ENCODE data around the gene PLA2G12A. TPM values are rescaled to one million over a fixed set of nuclear protein-coding genes. Genes with fewer than 3 reads are reported as not detected.

Gene PLA2G12A
- total RNA-seq, 1 experiment from 2014 or later: 20.7 TPM

DNA sequence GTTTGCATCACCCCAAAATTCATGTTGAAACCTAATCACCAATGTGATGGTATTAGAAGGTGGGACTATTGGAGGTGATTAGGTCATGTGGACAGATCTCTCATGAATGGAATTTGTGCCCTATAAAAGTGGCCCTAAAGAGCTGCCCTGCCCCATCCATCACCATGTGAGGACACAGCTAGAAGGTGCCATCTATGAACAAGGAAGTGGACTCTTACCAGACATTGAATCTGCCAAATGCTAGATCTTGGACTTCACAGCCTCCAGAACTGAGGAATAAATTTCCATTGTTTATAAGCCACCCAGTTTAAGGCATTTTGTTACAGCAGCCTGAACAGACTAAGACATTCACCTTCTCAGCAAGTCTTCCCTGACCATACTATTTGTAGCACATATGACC is 7.5 kb downstream of the PLA2G12A start:
- in situ Hi-C loops (cut with HindIII; ENCODE audit: low pct_unique_long_range_greater_than_20kb, low sequenced_read_pairs) (no loop called here), intact Hi-C loops (cut with micrococcal nuclease; ENCODE audit: unreplicated experiment) (no loop called here)
- no peaks in the 10 kb centered on the region for H3K36me3 ChIP-seq (ENCODE audit: control insufficient read depth, insufficient read depth, low read length)
- CTCF ChIA-PET: no interaction called here
- no peak overlapping the region for H3K27ac ChIP-seq (ENCODE audit: low read length)
- TF ChIP-seq POLR2AphosphoS5 (IDR thresholded peaks at IDR 0.05; ENCODE audit: low read depth, low read length): no peak
- no peak for TF ChIP-seq SIN3A (IDR thresholded peaks at IDR 0.05; ENCODE audit: borderline replicate concordance, insufficient read depth, low read depth, low read length)
- TF ChIP-seq, protein P1, sequence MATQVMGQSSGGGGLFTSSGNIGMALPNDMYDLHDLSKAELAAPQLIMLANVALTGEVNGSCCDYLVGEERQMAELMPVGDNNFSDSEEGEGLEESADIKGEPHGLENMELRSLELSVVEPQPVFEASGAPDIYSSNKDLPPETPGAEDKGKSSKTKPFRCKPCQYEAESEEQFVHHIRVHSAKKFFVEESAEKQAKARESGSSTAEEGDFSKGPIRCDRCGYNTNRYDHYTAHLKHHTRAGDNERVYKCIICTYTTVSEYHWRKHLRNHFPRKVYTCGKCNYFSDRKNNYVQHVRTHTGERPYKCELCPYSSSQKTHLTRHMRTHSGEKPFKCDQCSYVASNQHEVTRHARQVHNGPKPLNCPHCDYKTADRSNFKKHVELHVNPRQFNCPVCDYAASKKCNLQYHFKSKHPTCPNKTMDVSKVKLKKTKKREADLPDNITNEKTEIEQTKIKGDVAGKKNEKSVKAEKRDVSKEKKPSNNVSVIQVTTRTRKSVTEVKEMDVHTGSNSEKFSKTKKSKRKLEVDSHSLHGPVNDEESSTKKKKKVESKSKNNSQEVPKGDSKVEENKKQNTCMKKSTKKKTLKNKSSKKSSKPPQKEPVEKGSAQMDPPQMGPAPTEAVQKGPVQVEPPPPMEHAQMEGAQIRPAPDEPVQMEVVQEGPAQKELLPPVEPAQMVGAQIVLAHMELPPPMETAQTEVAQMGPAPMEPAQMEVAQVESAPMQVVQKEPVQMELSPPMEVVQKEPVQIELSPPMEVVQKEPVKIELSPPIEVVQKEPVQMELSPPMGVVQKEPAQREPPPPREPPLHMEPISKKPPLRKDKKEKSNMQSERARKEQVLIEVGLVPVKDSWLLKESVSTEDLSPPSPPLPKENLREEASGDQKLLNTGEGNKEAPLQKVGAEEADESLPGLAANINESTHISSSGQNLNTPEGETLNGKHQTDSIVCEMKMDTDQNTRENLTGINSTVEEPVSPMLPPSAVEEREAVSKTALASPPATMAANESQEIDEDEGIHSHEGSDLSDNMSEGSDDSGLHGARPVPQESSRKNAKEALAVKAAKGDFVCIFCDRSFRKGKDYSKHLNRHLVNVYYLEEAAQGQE (IDR thresholded peaks at IDR 0.05; ENCODE audit: insufficient read depth in 1 of 2, low read depth in 2 of 2, low read length in 1 of 2): no peak
- TF ChIP-seq TCF7L2 (IDR thresholded peaks at IDR 0.05; ENCODE audit: low read depth, low read length): no peak
- TF ChIP-seq, protein P2, sequence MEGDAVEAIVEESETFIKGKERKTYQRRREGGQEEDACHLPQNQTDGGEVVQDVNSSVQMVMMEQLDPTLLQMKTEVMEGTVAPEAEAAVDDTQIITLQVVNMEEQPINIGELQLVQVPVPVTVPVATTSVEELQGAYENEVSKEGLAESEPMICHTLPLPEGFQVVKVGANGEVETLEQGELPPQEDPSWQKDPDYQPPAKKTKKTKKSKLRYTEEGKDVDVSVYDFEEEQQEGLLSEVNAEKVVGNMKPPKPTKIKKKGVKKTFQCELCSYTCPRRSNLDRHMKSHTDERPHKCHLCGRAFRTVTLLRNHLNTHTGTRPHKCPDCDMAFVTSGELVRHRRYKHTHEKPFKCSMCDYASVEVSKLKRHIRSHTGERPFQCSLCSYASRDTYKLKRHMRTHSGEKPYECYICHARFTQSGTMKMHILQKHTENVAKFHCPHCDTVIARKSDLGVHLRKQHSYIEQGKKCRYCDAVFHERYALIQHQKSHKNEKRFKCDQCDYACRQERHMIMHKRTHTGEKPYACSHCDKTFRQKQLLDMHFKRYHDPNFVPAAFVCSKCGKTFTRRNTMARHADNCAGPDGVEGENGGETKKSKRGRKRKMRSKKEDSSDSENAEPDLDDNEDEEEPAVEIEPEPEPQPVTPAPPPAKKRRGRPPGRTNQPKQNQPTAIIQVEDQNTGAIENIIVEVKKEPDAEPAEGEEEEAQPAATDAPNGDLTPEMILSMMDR (IDR thresholded peaks at IDR 0.05): no peak
- no TSS peak for BruUV-seq (replicated peaks)
- POLR2A ChIA-PET: no interaction called here
- ATAC-seq (no peak), DNase-seq (ENCODE audit: low read depth, low spot score) (no peak)
- H3K4me1 ChIP-seq (ENCODE audit: control insufficient read depth, insufficient read depth, low read length): no peaks in the 10 kb centered on the region
- H3K4me3 ChIP-seq (ENCODE audit: low read depth in 2 of 2, low read length in 2 of 2): no peak overlapping the region
- no peaks in the 10 kb centered on the region for H3K27me3 ChIP-seq (ENCODE audit: control insufficient read depth, insufficient read depth, low read length)
- no peaks in the 10 kb centered on the region for H3K9me3 ChIP-seq (ENCODE audit: control insufficient read depth, insufficient read depth, low read depth, low read length)

DNA sequence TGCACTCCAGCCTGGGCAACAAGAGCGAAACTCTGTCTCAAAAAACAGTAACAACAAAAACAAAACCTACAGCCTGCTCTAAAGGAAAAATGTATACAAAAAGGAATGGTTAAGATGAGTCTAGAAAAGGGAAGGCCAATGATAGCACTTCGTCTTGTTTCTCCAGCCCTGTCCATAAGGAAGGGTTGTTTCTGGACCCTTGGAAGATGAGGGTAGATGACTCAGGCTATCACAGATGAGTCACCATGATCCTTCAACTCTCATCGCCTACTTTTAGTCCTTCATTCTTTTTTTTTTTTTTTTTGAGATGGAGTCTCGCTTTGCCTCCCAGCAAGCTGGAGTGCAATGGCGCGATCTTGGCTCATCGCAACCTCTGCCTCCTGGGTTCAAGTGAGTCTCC is 8.8 kb downstream of the PLA2G12A start:
- POLR2A ChIA-PET: no interaction called here
- TF ChIP-seq SIN3A (IDR thresholded peaks at IDR 0.05; ENCODE audit: borderline replicate concordance, insufficient read depth, low read depth, low read length): no peak
- TF ChIP-seq, protein P2 (IDR thresholded peaks at IDR 0.05): no peak
- TF ChIP-seq TCF7L2 (IDR thresholded peaks at IDR 0.05; ENCODE audit: low read depth, low read length): no peak
- TF ChIP-seq, protein P1 (IDR thresholded peaks at IDR 0.05; ENCODE audit: insufficient read depth in 1 of 2, low read depth in 2 of 2, low read length in 1 of 2): no peak
- TF ChIP-seq POLR2AphosphoS5 (IDR thresholded peaks at IDR 0.05; ENCODE audit: low read depth, low read length): no peak
- in situ Hi-C loops (cut with HindIII; ENCODE audit: low pct_unique_long_range_greater_than_20kb, low sequenced_read_pairs): no loop called here
- intact Hi-C loops (cut with micrococcal nuclease; ENCODE audit: unreplicated experiment): no loop called here
- no peaks in the 10 kb centered on the region for H3K4me1 ChIP-seq (ENCODE audit: control insufficient read depth, insufficient read depth, low read length)
- DNase-seq (ENCODE audit: low read depth, low spot score) (no peak), ATAC-seq (no peak)
- H3K9me3 ChIP-seq (ENCODE audit: control insufficient read depth, insufficient read depth, low read depth, low read length): no peaks in the 10 kb centered on the region
- CTCF ChIA-PET: no interaction called here
- no peaks in the 10 kb centered on the region for H3K27me3 ChIP-seq (ENCODE audit: control insufficient read depth, insufficient read depth, low read length)
- no peaks in the 10 kb centered on the region for H3K36me3 ChIP-seq (ENCODE audit: control insufficient read depth, insufficient read depth, low read length)
- no peak overlapping the region for H3K4me3 ChIP-seq (ENCODE audit: low read depth in 2 of 2, low read length in 2 of 2)
- no peak overlapping the region for H3K27ac ChIP-seq (ENCODE audit: low read length)
- BruUV-seq (replicated peaks): no TSS peak
